Measurements from ENCODE around the gene ARID1B. TPM values are rescaled to one million over a fixed set of nuclear protein-coding genes. Genes with fewer than 3 reads are reported as not detected.

ARID1B gene
- polyA plus RNA-seq, 1 experiment: 19.2 TPM

DNA sequence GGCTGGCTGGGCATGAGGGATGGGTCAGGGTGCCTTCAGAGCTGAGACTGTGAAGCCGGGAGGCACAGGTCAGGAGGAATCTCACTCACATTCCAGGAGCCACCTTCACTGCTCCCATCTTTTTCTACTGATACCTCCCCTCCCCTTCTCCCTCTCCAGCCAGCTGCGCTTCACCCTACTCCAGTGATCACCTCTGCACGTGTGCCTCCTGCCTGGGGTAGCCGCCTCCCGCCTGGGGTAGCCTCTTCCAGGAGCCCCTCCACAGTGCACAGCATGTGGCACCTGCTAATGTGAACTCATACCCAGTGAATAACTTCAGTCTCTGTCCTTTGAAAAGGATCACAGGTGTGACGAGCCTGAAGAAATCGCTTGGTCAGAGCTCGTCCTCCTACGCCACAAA lies 313.6 kb downstream of the ARID1B start:
- Histone ChIP-seq H3K27ac (ENCODE audit: low read depth, low read length) (no peak overlapping the region), H3K4me3 (ENCODE audit: low read depth, low read length) (no peak overlapping the region), H3K9me3 (ENCODE audit: control insufficient read depth, insufficient read depth, low read length) (no peaks in the 10 kb centered on the region), H3K27me3 (ENCODE audit: control insufficient read depth, insufficient read depth, low read length) (no peaks in the 10 kb centered on the region)
- POLR2A ChIA-PET: no interaction called here
- no peak for DNase-seq (ENCODE audit: low read depth, low spot score)
- TF ChIP-seq, protein P1, sequence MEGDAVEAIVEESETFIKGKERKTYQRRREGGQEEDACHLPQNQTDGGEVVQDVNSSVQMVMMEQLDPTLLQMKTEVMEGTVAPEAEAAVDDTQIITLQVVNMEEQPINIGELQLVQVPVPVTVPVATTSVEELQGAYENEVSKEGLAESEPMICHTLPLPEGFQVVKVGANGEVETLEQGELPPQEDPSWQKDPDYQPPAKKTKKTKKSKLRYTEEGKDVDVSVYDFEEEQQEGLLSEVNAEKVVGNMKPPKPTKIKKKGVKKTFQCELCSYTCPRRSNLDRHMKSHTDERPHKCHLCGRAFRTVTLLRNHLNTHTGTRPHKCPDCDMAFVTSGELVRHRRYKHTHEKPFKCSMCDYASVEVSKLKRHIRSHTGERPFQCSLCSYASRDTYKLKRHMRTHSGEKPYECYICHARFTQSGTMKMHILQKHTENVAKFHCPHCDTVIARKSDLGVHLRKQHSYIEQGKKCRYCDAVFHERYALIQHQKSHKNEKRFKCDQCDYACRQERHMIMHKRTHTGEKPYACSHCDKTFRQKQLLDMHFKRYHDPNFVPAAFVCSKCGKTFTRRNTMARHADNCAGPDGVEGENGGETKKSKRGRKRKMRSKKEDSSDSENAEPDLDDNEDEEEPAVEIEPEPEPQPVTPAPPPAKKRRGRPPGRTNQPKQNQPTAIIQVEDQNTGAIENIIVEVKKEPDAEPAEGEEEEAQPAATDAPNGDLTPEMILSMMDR (IDR thresholded peaks at IDR 0.05; ENCODE audit: low read depth, low read length): no peak
- CTCF ChIA-PET: interaction anchor here (1.6 kb wide), 1 partner anchor 45 kb away, joined by 5 read pairs; no protein-coding TSS in a partner anchor

- POLR2A ChIA-PET: no interaction called here
- CTCF ChIA-PET: interaction anchor here (1.7 kb wide), 1 partner anchor 46 kb away, joined by 4 read pairs; no protein-coding TSS in a partner anchor
- H3K9me3 ChIP-seq (ENCODE audit: control insufficient read depth, insufficient read depth, low read length): no peaks in the 10 kb centered on the region
- no peak overlapping the region for H3K4me3 ChIP-seq (ENCODE audit: low read depth, low read length)
- H3K27me3 ChIP-seq (ENCODE audit: control insufficient read depth, insufficient read depth, low read length): no peaks in the 10 kb centered on the region
- TF ChIP-seq, protein P1 (IDR thresholded peaks at IDR 0.05; ENCODE audit: low read depth, low read length): no peak
- DNase-seq (ENCODE audit: low read depth, low spot score): no peak
- no peak overlapping the region for H3K27ac ChIP-seq (ENCODE audit: low read depth, low read length)
Measured at GRCh38 chr6:157091243-157091642, 314.1 kb downstream of the ARID1B start.

- TF ChIP-seq, protein P1 (IDR thresholded peaks at IDR 0.05; ENCODE audit: low read depth, low read length): no peak
- Histone ChIP-seq H3K4me3 (ENCODE audit: low read depth, low read length) (no peak overlapping the region), H3K27ac (ENCODE audit: low read depth, low read length) (no peak overlapping the region), H3K27me3 (ENCODE audit: control insufficient read depth, insufficient read depth, low read length) (no peaks in the 10 kb centered on the region), H3K9me3 (ENCODE audit: control insufficient read depth, insufficient read depth, low read length) (no peaks in the 10 kb centered on the region)
- ChIA-PET CTCF (interaction anchor here (1.7 kb wide), 1 partner anchor 46 kb away, joined by 4 read pairs; no protein-coding TSS in a partner anchor), POLR2A (no interaction called here)
- no peak for DNase-seq (ENCODE audit: low read depth, low spot score)
Measured at GRCh38 chr6:157091856-157092460, 314.8 kb downstream of the ARID1B start.

DNA sequence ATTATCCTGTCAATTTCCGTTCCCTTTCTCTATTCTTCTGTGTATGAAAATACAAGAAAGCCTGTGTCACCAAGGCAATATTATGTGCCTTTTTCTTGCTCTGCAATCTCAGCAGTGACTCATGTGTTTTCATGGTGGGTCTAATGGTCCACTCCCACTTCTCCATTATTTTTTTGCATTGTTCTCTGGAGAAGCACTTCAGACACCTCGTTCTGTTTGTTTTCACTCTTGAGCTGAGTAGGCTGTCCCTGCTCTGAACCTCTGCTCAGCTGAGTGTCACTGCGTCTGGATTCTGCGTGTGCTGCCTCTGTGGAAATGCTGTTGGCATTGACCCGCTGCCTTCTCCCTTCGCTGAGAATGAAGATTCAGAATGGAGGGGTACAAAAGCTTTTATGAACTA lies 315.6 kb downstream of the ARID1B start:
- Histone ChIP-seq H3K27me3 (ENCODE audit: control insufficient read depth, insufficient read depth, low read length) (no peaks in the 10 kb centered on the region), H3K9me3 (ENCODE audit: control insufficient read depth, insufficient read depth, low read length) (no peaks in the 10 kb centered on the region), H3K27ac (ENCODE audit: low read depth, low read length) (no peak overlapping the region), H3K4me3 (ENCODE audit: low read depth, low read length) (no peak overlapping the region)
- ChIA-PET CTCF (interaction anchor here (1.7 kb wide), 1 partner anchor 47 kb away, joined by 4 read pairs; no protein-coding TSS in a partner anchor), POLR2A (no interaction called here)
- TF ChIP-seq, protein P1 (IDR thresholded peaks at IDR 0.05; ENCODE audit: low read depth, low read length): no peak
- no peak for DNase-seq (ENCODE audit: low read depth, low spot score)

DNA sequence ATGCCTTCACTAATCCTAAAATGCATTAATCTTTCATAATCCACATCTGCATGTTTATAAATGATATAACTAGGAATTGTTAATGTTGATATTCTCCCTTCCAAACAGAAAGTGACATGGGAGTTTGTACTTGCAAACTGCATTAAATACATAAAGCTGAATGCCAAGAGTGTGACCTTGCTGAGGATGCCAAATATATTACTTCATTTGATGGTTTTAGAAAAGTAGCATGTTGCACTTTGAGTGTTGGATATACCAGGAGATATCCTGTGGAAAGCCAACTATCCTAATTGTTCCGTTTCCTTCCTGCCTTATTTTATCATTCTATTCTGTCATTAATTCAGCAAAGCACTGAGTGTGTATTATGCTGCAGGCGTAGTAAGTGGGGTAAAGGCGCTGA lies 316.4 kb downstream of the ARID1B start:
- DNase-seq (ENCODE audit: low read depth, low spot score): no peak
- TF ChIP-seq, protein P1 (IDR thresholded peaks at IDR 0.05; ENCODE audit: low read depth, low read length): no peak
- CTCF ChIA-PET: no interaction called here
- POLR2A ChIA-PET: no interaction called here
- Histone ChIP-seq H3K27ac (ENCODE audit: low read depth, low read length) (no peak overlapping the region), H3K9me3 (ENCODE audit: control insufficient read depth, insufficient read depth, low read length) (no peaks in the 10 kb centered on the region), H3K4me3 (ENCODE audit: low read depth, low read length) (no peak overlapping the region), H3K27me3 (ENCODE audit: control insufficient read depth, insufficient read depth, low read length) (no peaks in the 10 kb centered on the region)

Data from AG04450 (cell line).